Femur (tissue), 1 donor: ENCODE results near the gene EGFR.

ENCODE experiments used
- DNase-seq: peaks from one replicate; pipeline ENCODE4 v3.0.0-alpha.2; 2017

EGFR gene

DNA sequence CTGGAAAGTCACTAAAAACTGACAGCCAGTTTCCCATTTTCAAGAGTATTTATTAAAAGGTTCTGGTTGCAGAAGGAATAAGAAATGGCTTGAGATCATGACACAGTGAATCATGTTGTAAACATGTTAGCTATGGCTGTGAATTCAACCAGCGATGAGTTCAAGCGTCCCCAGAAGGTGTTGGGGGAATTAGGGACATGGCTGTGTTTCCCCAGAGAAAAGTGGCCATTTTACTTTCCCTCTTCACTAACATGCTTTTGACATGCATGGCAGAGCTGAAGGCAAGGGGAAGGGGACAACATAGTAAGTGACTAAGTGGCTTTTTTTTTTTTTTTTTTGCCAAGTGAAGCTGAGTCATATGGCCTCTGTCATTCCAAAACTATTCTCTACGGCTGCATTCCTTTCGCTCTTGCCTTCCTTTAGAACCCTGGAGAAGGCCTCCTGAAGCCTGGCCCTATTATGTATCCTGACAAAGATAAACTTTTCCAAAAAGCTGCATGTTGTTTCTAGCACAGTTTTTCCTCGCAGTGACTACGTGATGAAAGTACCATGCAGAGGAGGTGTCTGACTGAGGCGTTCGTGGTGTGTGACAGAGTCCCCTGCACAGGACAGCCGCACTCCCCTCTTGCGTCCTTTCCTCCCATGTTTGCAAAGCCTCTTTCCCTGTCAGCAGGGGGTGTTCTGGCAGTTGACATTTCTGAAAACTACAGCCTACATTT lies 46.9 kb downstream of the EGFR start:
- DNase-seq, result no peak

GRCh38 chr7:55066524-55066923 lies 47.7 kb downstream of the EGFR start:
- no peak for DNase-seq

DNA sequence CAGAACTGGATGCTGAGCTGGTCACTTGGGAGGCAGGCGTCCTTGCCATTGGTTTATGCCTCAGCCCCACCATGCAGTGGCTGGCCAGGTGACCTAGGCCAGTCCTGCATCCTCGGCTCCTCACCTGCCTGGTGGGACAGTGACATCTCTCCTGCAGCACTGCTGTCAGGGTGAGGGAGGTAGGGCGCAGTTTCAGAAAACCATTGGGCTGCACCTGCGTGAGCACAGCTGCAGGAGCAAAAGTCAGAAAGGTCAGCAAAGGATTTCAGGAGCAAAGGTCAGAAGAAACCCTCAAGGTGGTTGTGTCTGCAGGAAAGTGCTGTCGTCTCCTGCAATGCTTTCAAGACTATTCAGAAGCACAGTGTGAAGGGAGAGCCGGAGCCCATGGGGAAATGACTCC lies 48.1 kb downstream of the EGFR start:
- DNase-seq, result no peak

DNA sequence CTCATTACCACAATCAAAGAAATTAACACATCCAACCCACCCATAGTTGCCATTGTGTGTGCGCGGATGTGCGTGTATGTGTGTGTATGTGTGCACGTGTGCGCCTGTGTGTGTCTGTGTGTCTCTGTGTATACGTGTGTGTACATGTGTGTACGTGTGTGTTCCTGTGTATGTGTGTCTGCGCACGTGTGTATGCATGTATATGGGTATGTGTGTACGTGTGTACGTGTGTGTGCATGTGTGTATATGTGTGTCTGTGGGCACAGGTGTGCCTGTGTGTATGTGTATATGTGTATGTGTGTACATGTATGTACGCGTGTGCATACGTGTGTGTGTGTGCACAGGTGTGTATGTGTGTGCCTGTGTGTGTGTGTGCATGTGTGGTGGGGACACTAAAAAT lies 48.9 kb downstream of the EGFR start:
- no peak for DNase-seq

DNA sequence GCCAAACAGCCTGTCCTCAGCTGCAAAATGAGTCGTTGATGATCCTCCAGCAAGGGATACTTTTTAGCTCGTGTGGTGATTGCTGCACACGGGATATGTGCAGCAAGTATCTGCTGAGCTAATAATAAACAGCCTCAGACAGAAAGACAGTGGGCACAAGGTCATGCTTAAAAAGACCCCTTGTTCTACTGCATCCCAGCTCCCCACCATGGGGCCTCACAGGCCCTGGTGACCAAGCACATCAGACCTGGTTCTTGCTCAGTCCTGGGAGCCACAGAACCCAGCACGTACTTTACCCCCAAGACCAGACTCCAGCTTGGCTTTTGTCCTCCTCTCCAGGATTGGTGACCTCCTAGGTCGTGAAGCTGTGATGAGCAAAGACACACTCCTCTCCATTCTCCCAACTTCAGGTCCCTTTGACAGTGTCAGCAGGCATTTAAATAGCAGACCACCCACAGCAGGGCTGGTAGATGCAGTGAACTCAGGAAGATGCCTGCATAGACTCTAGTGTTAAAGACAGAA lies 50.5 kb downstream of the EGFR start:
- no peak for DNase-seq

- DNase-seq, result no peak
Measured at GRCh38 chr7:55070271-55070743, 51.5 kb downstream of the EGFR start.

- DNase-seq, result peak; percentile 65
Measured at GRCh38 chr7:55070854-55071253, 52.0 kb downstream of the EGFR start.

DNA sequence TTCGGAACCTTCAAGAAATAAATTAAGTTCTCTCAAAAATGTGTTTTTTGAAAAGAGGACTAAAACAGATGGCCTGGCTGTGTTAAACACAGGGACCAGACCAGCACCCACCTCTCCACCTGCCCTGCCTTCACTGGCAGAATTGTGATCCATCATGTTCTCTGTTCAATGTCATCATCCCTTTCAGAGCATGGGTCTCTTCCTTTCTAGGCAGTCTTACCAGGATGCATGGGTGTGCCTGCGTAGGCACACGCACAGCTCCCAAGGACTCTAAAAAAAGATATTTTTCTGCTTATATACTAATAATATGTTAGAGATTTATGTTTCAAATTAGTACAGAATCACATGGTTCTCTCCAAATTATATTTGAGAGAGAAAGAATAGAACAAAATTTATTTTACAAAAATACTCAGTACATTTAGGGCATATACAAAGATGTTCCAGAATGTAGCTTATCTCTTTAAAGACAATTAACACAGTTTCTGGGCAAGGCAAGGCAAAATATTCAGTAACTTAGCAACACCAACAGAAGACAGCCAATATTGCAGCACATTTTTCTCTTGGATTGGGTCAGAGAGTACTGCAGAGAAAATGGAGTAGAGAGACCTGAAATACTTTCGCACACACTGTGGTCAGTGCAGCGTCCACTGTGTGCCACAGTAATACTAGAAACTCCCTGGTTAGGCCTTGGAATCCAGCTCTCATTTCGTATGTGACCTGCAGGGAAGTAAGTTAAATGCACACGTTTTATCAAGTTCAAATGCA lies 52.8 kb downstream of the EGFR start:
- no peak for DNase-seq

GRCh38 chr7:55072251-55072650 lies 53.4 kb downstream of the EGFR start:
- no peak for DNase-seq

- no peak for DNase-seq
Measured at GRCh38 chr7:55073051-55073511, 54.3 kb downstream of the EGFR start.

GRCh38 chr7:55073976-55074528 lies 55.2 kb downstream of the EGFR start:
- no peak for DNase-seq

DNA sequence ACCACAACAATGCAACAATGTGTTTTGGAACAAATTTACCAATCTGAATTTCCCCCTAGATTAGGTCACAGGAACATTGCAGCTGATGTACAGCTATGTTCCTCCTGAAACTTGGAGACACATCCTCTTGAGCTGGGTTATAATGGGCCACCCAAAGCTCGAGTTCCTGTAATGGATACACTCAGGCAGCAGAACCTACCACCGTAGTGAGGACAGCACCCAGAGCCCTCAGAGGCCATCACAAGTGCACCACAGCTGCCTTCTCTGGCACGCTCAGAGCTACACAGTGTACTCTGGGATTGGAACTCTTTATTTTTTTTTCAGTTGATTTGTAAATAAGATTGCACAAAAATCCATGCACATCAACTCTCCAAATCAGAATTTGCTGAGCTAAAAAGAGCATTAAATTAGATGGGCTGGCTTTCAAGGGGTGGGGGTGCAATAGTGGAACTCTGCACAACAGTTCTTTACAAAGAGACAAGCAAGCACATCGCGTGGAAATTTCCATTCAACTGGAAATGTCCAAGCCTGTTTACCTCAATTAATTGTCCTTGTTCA lies 56.7 kb downstream of the EGFR start:
- peak; percentile 64 for DNase-seq

- DNase-seq, result no peak
Measured at GRCh38 chr7:55077561-55078410, 59.0 kb downstream of the EGFR start.

DNA sequence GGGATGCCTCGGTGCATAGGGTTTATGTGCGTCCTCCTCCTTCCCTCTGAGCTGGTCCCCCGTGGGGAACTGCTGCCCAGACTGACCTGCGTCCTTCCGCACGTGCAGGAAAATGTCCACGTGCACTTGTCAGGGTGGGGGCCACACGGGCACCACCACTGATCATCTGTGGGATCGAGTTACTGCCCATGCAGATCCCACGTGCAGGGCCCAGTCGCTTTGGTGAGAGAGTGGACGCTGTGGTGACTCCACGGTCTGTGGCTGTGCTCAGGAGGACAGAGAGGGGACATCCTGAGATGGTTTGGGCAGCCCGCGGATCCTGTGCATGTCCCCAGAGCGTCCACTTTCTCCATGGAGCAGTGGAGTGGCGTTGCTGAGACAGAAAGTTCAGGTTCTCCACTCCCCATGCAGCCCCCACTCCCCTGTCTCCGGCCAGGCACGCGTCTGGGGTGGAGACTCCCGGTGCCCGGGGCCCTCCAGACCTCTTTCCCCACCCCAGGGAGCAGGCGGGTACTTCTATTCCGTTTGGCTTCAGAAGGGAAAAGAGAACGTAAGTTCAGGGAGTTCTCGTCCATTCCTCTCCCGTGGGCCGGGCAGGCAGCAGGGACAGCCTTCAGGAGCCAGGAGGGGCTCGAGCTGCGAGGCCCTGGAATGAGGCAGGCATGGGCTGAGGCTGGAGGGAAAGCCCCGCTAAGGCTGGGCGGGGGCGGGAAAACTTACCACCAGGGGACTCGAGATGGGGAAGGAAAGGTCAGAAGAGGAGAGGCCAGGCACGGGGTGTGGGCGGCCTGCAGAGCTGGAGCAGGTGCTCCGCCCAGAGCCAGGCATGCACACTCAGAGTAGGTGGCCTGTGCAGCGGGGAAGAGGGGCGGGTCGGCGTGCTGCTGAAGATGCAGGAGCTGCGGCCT lies 59.9 kb downstream of the EGFR start:
- DNase-seq, result no peak

DNA sequence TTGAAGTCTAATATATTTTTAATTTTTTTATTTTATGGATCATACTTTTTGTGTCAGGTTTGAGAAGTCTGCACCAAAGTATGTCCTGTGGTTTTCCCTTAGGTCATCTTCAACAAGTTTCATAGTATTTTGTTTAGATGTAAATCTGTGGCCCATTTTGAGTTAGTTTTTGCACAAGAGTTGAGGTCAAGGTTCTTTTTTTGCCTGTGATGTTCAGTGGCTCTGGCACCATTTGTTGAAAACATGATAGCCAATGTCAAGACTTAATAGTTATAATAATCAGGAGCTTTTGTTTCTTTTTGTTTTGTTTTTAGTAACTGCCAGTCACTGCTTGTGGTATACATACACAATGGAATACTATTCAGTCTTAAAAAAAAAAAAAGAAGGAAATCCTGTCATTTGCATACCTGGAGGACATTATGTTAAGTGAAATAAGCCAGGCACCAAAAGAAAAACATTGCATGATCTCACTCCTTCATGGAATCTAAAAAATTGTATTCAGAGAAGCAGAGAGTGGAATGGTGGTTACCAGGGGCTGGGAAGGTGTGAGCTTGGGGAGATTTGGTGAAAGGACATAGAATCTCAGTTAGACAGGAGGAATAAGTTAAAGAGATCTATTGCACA lies 61.3 kb downstream of the EGFR start:
- no peak for DNase-seq

DNA sequence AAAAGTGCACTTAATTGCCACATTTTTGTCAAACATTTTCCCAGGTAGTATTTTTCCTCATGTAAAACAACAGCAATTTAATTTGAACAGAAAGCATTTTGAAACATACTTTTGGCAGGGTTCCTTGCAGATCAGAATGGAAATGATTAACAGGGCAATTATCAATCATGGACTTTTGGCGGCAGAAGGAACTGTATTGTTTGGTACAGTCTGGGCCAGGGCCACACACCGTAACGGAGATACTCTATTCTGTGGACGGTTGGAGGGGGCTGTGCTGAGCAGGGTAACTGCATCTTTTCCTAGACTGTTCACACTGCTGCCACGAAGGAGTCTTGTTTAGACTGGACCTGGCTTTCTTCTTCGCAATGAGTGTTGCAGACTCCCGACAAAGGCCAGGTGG lies 62.3 kb downstream of the EGFR start:
- DNase-seq, result no peak

GRCh38 chr7:55081472-55082227 lies 62.8 kb downstream of the EGFR start:
- DNase-seq, result no peak

GRCh38 chr7:55082228-55082603 lies 63.4 kb downstream of the EGFR start:
- DNase-seq, result no peak

- no peak for DNase-seq
Measured at GRCh38 chr7:55083206-55083605, 64.4 kb downstream of the EGFR start.

- DNase-seq, result no peak
Measured at GRCh38 chr7:55084307-55084706, 65.5 kb downstream of the EGFR start.
